ENCODE measurements around the gene MTMR8. TPM values are rescaled to one million over a fixed set of nuclear protein-coding genes. Genes with fewer than 3 reads are reported as not detected.

The MTMR8 gene
- total and polyA plus RNA-seq, 2 donors (not counting 3 experiments of a cell fraction or from before 2014, with no cell fraction given): 0.23 to 0.75 TPM

DNA sequence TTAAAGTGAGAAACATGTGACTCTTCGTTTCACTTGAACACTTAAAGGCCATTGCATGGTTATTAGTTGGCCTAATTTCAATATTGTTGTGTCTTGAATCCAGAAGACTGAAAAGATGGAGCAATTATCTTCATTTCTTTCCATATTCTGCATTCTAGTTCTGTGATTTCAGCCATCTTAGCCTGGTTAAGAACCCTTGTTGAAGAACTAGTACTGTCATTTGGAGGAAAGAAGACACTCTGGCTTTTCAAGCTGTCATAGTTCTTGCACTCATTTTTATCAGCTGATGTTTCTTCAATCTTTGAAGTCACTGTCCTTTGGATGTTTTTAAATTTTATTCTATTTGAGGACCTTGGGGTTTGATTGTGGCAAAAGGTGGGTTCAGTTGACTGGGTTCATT lies 81.6 kb downstream of the MTMR8 start:
- FAIRE-seq: no peak
- Histone ChIP-seq H3K4me1 (ENCODE audit: control insufficient read depth, extremely low read depth, insufficient read depth, low read length) (no peaks in the 10 kb centered on the region), H3K27ac (ENCODE audit: insufficient read depth, low read depth, low read length) (no peak overlapping the region), H3K27me3 (ENCODE audit: control insufficient read depth in 2 of 2, insufficient read depth in 2 of 2, low read length in 2 of 2) (no peaks in the 10 kb centered on the region), H3K36me3 (ENCODE audit: control insufficient read depth in 2 of 2, extremely low read depth in 1 of 2, insufficient read depth in 2 of 2, low read length in 2 of 2) (no peaks in the 10 kb centered on the region), H3K9me3 (replicated peaks; ENCODE audit: control insufficient read depth, insufficient read depth, low read length) (no peaks in the 10 kb centered on the region), H3K79me2 (ENCODE audit: control insufficient read depth, insufficient read depth, low read length) (no peaks in the 10 kb centered on the region), H3K4me2 (ENCODE audit: insufficient read depth, low read length) (no peak overlapping the region), H3K4me3 (replicated peaks in 1 of 3; ENCODE audit: insufficient read depth in 1 of 3, low read depth in 1 of 3, low read length in 3 of 3) (no peak overlapping the region), H4K20me1 (replicated peaks; ENCODE audit: control insufficient read depth, extremely low read depth, insufficient read depth, low read length) (no peaks in the 10 kb centered on the region), H3K9ac (replicated peaks; ENCODE audit: extremely low read depth, insufficient read depth, low read length) (no peak overlapping the region), H3K9me1 (replicated peaks; ENCODE audit: control insufficient read depth, extremely low read depth, insufficient read depth, low read length) (no peaks in the 10 kb centered on the region), H2AFZ (ENCODE audit: low read depth, low read length) (no peak overlapping the region)
- BruUV-seq (replicated peaks): no TSS peak
- ChIA-PET POLR2A (no interaction called here), CTCF (no interaction called here)
- dilution Hi-C loops (cut with MboI; ENCODE audit: extremely low pct_ligation_motif_present, low sequenced_read_pairs) (no loop called here), intact Hi-C loops (cut with micrococcal nuclease) (no loop called here)
- DNase-seq (ENCODE audit: low read depth, low spot score): no peak
- TF ChIP-seq EZH2 (IDR thresholded peaks at IDR 0.05; ENCODE audit: borderline replicate concordance, low read depth, low read length, severe bottlenecking) (no peak), FOS (IDR thresholded peaks at IDR 0.05; ENCODE audit: borderline replicate concordance, insufficient read depth, low read length) (no peak), MYC (IDR thresholded peaks at IDR 0.05; ENCODE audit: low read depth, low read length) (no peak), JUN (IDR thresholded peaks at IDR 0.05; ENCODE audit: borderline replicate concordance, insufficient read depth, insufficient read length, low read depth) (no peak), POLR2AphosphoS5 (IDR thresholded peaks at IDR 0.05; ENCODE audit: insufficient read depth, low read depth, low read length) (no peak), POLR2A (IDR thresholded peaks at IDR 0.05; ENCODE audit: low read depth, low read length) (no peak)
- TF ChIP-seq, protein P1, sequence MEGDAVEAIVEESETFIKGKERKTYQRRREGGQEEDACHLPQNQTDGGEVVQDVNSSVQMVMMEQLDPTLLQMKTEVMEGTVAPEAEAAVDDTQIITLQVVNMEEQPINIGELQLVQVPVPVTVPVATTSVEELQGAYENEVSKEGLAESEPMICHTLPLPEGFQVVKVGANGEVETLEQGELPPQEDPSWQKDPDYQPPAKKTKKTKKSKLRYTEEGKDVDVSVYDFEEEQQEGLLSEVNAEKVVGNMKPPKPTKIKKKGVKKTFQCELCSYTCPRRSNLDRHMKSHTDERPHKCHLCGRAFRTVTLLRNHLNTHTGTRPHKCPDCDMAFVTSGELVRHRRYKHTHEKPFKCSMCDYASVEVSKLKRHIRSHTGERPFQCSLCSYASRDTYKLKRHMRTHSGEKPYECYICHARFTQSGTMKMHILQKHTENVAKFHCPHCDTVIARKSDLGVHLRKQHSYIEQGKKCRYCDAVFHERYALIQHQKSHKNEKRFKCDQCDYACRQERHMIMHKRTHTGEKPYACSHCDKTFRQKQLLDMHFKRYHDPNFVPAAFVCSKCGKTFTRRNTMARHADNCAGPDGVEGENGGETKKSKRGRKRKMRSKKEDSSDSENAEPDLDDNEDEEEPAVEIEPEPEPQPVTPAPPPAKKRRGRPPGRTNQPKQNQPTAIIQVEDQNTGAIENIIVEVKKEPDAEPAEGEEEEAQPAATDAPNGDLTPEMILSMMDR (IDR thresholded peaks at IDR 0.05; ENCODE audit: extremely low read depth in 1 of 2, insufficient read depth in 1 of 2, low read depth in 1 of 2, low read length in 2 of 2): no peak

DNA sequence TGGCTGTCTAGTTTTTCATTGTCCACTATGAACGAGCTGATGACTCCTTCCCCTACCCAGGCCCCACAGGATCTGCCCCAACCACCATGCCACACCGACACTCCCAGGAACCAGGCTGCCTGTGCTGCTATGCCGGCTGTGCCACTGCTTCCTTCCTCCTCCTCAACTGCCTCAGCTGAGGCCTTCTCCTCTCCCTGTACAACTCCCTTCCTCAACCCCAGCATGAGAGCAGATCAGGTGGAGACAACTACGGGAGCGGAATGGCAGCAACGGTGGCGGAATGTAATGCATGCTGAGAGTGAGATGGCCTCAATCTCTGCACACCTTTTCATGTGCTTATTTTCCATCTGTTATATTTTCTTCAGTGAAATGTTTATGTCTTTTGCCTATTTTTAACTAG lies 88.5 kb downstream of the MTMR8 start:
- no peak overlapping the region for H3K9ac ChIP-seq (replicated peaks; ENCODE audit: extremely low read depth, insufficient read depth, low read length)
- no peaks in the 10 kb centered on the region for H3K27me3 ChIP-seq (ENCODE audit: control insufficient read depth in 2 of 2, insufficient read depth in 2 of 2, low read length in 2 of 2)
- DNase-seq (ENCODE audit: low read depth, low spot score): no peak
- no peak overlapping the region for H2AFZ ChIP-seq (ENCODE audit: low read depth, low read length)
- no peaks in the 10 kb centered on the region for H3K9me1 ChIP-seq (replicated peaks; ENCODE audit: control insufficient read depth, extremely low read depth, insufficient read depth, low read length)
- H3K36me3 ChIP-seq (ENCODE audit: control insufficient read depth in 2 of 2, extremely low read depth in 1 of 2, insufficient read depth in 2 of 2, low read length in 2 of 2): no peaks in the 10 kb centered on the region
- TF ChIP-seq POLR2AphosphoS5 (IDR thresholded peaks at IDR 0.05; ENCODE audit: insufficient read depth, low read depth, low read length) (no peak), FOS (IDR thresholded peaks at IDR 0.05; ENCODE audit: borderline replicate concordance, insufficient read depth, low read length) (no peak), MYC (IDR thresholded peaks at IDR 0.05; ENCODE audit: low read depth, low read length) (no peak), POLR2A (IDR thresholded peaks at IDR 0.05; ENCODE audit: low read depth, low read length) (no peak), JUN (IDR thresholded peaks at IDR 0.05; ENCODE audit: borderline replicate concordance, insufficient read depth, insufficient read length, low read depth) (no peak)
- TF ChIP-seq, protein P1 (IDR thresholded peaks at IDR 0.05; ENCODE audit: extremely low read depth in 1 of 2, insufficient read depth in 1 of 2, low read depth in 1 of 2, low read length in 2 of 2): no peak
- TF ChIP-seq, protein P2, sequence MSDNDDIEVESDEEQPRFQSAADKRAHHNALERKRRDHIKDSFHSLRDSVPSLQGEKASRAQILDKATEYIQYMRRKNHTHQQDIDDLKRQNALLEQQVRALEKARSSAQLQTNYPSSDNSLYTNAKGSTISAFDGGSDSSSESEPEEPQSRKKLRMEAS (IDR thresholded peaks at IDR 0.05; ENCODE audit: insufficient read depth, insufficient read length): no peak
- no peak overlapping the region for H3K27ac ChIP-seq (ENCODE audit: insufficient read depth, low read depth, low read length)
- no peak overlapping the region for H3K4me2 ChIP-seq (ENCODE audit: insufficient read depth, low read length)
- no peak overlapping the region for H3K4me3 ChIP-seq (replicated peaks in 1 of 3; ENCODE audit: insufficient read depth in 1 of 3, low read depth in 1 of 3, low read length in 3 of 3)
- H3K4me1 ChIP-seq (ENCODE audit: control insufficient read depth, extremely low read depth, insufficient read depth, low read length): no peaks in the 10 kb centered on the region
- intact Hi-C loops (cut with micrococcal nuclease) (no loop called here), dilution Hi-C loops (cut with MboI; ENCODE audit: extremely low pct_ligation_motif_present, low sequenced_read_pairs) (no loop called here)
- BruUV-seq (replicated peaks): no TSS peak
- ChIA-PET CTCF (no interaction called here), POLR2A (no interaction called here)
- H3K9me3 ChIP-seq (replicated peaks; ENCODE audit: control insufficient read depth, insufficient read depth, low read length): no peaks in the 10 kb centered on the region
- FAIRE-seq: no peak
- no peaks in the 10 kb centered on the region for H3K79me2 ChIP-seq (ENCODE audit: control insufficient read depth, insufficient read depth, low read length)
- H4K20me1 ChIP-seq (replicated peaks; ENCODE audit: control insufficient read depth, extremely low read depth, insufficient read depth, low read length): no peaks in the 10 kb centered on the region

All from endothelial cell of umbilical vein (primary cell).